ENCODE data around the gene THAP11.
A peak's percentile ranks its signal among the peaks of the same experiment; 100 is the strongest.
"Not testable (repeated sequence)": the region's sequence is repeated elsewhere in the genome, so short reads cannot be mapped to it uniquely, and the experiment has no call there.

THAP11 gene

GRCh38 chr16:67833415-67834241 is 8.5 kb upstream of the THAP11 start:
- H2AFZ ChIP-seq (ENCODE audit: low read length): peak overlapping the region; percentile 97
- H3K79me2 ChIP-seq (ENCODE audit: insufficient read depth, low read length): peaks cover 21% of the 10 kb centered on the region
- peak overlapping the region; percentile 92 for H3K9ac ChIP-seq (ENCODE audit: low read depth, low read length, poor library complexity, severe bottlenecking)
- no peaks in the 10 kb centered on the region for H3K9me2 ChIP-seq (replicated peaks; ENCODE audit: low read depth, low read length)
- no peaks in the 10 kb centered on the region for H4K20me1 ChIP-seq (ENCODE audit: insufficient read depth, low read length, poor library complexity, severe bottlenecking)
- H3F3A ChIP-seq (ENCODE audit: low read depth): no peaks in the 10 kb centered on the region
- peaks cover 9% of the 10 kb centered on the region; the same call in 1 of the 2 replicates for H3K36me3 ChIP-seq (ENCODE audit: insufficient read depth, low read length)
- TF ChIP-seq EZH2phosphoT487 (IDR thresholded peaks at IDR 0.05; ENCODE audit: borderline replicate concordance) (no peak), CTCF (conservative IDR thresholded peaks at IDR 0.05; ENCODE audit: low read length) (no peak)
- H3K4me2 ChIP-seq (ENCODE audit: low read depth, low read length, poor library complexity, severe bottlenecking): peak overlapping the region; percentile 100
- peak overlapping the region; percentile 86 for H3K4me3 ChIP-seq (ENCODE audit: low read length, poor library complexity, severe bottlenecking)
- H3K4me1 ChIP-seq (ENCODE audit: insufficient read depth, low read length, poor library complexity, severe bottlenecking): peaks cover 17% of the 10 kb centered on the region
- no peaks in the 10 kb centered on the region for H3K9me3 ChIP-seq (ENCODE audit: insufficient read depth, low read depth, low read length)
- no peaks in the 10 kb centered on the region for H3K27me3 ChIP-seq (ENCODE audit: insufficient read depth, low read length, poor library complexity, severe bottlenecking)

GRCh38 chr16:67834242-67834614 is 7.9 kb upstream of the THAP11 start:
- Histone ChIP-seq H3K79me2 (ENCODE audit: insufficient read depth, low read length) (peaks cover 21% of the 10 kb centered on the region), H3K4me1 (ENCODE audit: insufficient read depth, low read length, poor library complexity, severe bottlenecking) (peaks cover 17% of the 10 kb centered on the region), H3K9me2 (replicated peaks; ENCODE audit: low read depth, low read length) (no peaks in the 10 kb centered on the region), H3K9ac (ENCODE audit: low read depth, low read length, poor library complexity, severe bottlenecking) (peak overlapping the region; percentile 92), H3K27me3 (ENCODE audit: insufficient read depth, low read length, poor library complexity, severe bottlenecking) (no peaks in the 10 kb centered on the region), H3K4me2 (ENCODE audit: low read depth, low read length, poor library complexity, severe bottlenecking) (peak overlapping the region; percentile 100), H3K36me3 (ENCODE audit: insufficient read depth, low read length) (peaks cover 9% of the 10 kb centered on the region; the same call in 1 of the 2 replicates), H3K4me3 (ENCODE audit: low read length, poor library complexity, severe bottlenecking) (peak overlapping the region; percentile 86), H2AFZ (ENCODE audit: low read length) (peak overlapping the region; percentile 97), H3F3A (ENCODE audit: low read depth) (no peaks in the 10 kb centered on the region), H3K9me3 (ENCODE audit: insufficient read depth, low read depth, low read length) (no peaks in the 10 kb centered on the region), H4K20me1 (ENCODE audit: insufficient read depth, low read length, poor library complexity, severe bottlenecking) (no peaks in the 10 kb centered on the region)
- TF ChIP-seq CTCF (conservative IDR thresholded peaks at IDR 0.05; ENCODE audit: low read length) (no peak), EZH2phosphoT487 (IDR thresholded peaks at IDR 0.05; ENCODE audit: borderline replicate concordance) (no peak)

GRCh38 chr16:67837190-67837589 is 4.9 kb upstream of the THAP11 start:
- H3K9me3 ChIP-seq (ENCODE audit: insufficient read depth, low read depth, low read length); H3F3A ChIP-seq (ENCODE audit: low read depth); H2AFZ ChIP-seq (ENCODE audit: low read length); H4K20me1 ChIP-seq (ENCODE audit: insufficient read depth, low read length, poor library complexity, severe bottlenecking); H3K27me3 ChIP-seq (ENCODE audit: insufficient read depth, low read length, poor library complexity, severe bottlenecking); H3K9ac ChIP-seq (ENCODE audit: low read depth, low read length, poor library complexity, severe bottlenecking); H3K9me2 ChIP-seq (replicated peaks; ENCODE audit: low read depth, low read length); H3K36me3 ChIP-seq (ENCODE audit: insufficient read depth, low read length); H3K4me3 ChIP-seq (ENCODE audit: low read length, poor library complexity, severe bottlenecking); H3K4me2 ChIP-seq (ENCODE audit: low read depth, low read length, poor library complexity, severe bottlenecking): not testable (repeated sequence)
- Histone ChIP-seq H3K79me2 (ENCODE audit: insufficient read depth, low read length) (peaks cover 14% of the 10 kb centered on the region), H3K4me1 (ENCODE audit: insufficient read depth, low read length, poor library complexity, severe bottlenecking) (peaks cover 17% of the 10 kb centered on the region)

GRCh38 chr16:67837811-67838210 is 4.3 kb upstream of the THAP11 start:
- H3K36me3 ChIP-seq (ENCODE audit: insufficient read depth, low read length): no peaks in the 10 kb centered on the region
- no peak overlapping the region for H3K9ac ChIP-seq (ENCODE audit: low read depth, low read length, poor library complexity, severe bottlenecking)
- H4K20me1 ChIP-seq (ENCODE audit: insufficient read depth, low read length, poor library complexity, severe bottlenecking): no peaks in the 10 kb centered on the region
- no peak overlapping the region for H2AFZ ChIP-seq (ENCODE audit: low read length)
- H3K4me2 ChIP-seq (ENCODE audit: low read depth, low read length, poor library complexity, severe bottlenecking): no peak overlapping the region
- H3K79me2 ChIP-seq (ENCODE audit: insufficient read depth, low read length): peaks cover 10% of the 10 kb centered on the region
- H3K9me3 ChIP-seq (ENCODE audit: insufficient read depth, low read depth, low read length): no peaks in the 10 kb centered on the region
- no peak overlapping the region for H3K4me3 ChIP-seq (ENCODE audit: low read length, poor library complexity, severe bottlenecking)
- TF ChIP-seq EZH2phosphoT487 (IDR thresholded peaks at IDR 0.05; ENCODE audit: borderline replicate concordance): no peak
- TF ChIP-seq CTCF (conservative IDR thresholded peaks at IDR 0.05; ENCODE audit: low read length): no peak
- H3K4me1 ChIP-seq (ENCODE audit: insufficient read depth, low read length, poor library complexity, severe bottlenecking): peaks cover 11% of the 10 kb centered on the region
- no peaks in the 10 kb centered on the region for H3K27me3 ChIP-seq (ENCODE audit: insufficient read depth, low read length, poor library complexity, severe bottlenecking)
- no peaks in the 10 kb centered on the region for H3F3A ChIP-seq (ENCODE audit: low read depth)
- no peaks in the 10 kb centered on the region for H3K9me2 ChIP-seq (replicated peaks; ENCODE audit: low read depth, low read length)

All from Loucy (cell line).